B cell (primary cell): ENCODE measurements around the gene NTRK3. TPM values are rescaled to one million over a fixed set of nuclear protein-coding genes. Genes with fewer than 3 reads are reported as not detected.

Source experiments
- ATAC-seq: fragments of 200-7000 bp; cut with Tn5 transposase; one replicate; pipeline ENCODE4 v1.10.0; 2021; ENCODE audit warnings: low read depth, mild to moderate bottlenecking, moderate number of reproducible peaks, moderate library complexity
- CTCF ChIA-PET: fragments of 350-600 bp; sonication (Branson Sonifier 250); formaldehyde crosslinking; loops from one replicate; lab custom pipeline; 2021; ENCODE audit warnings: antibody characterized with exemption, inconsistent platforms; lab: Charles Lee
- POLR2A ChIA-PET: fragments of 350-600 bp; sonication (Branson Sonifier 250); formaldehyde crosslinking; loops from one replicate; lab custom pipeline; 2021; ENCODE audit warnings: antibody characterized with exemption; lab: Charles Lee
- DNase-seq: peaks from one replicate; pipeline ENCODE4 v3.0.0; 2013
- H2AFZ ChIP-seq: 2 replicates; pipeline ENCODE4 v1.6.1; 2012; ENCODE audit warnings: mild to moderate bottlenecking, low read depth, low read length; ENCODE audit not compliant: insufficient read depth, poor library complexity, severe bottlenecking
- H3K27ac ChIP-seq, 2 donors: 1 replicate in 1 of 2; 2 replicates in 1 of 2; pipeline ENCODE4 v1.5.1; 2012 to 2013; ENCODE audit warnings: low read length in 2 of 2, mild to moderate bottlenecking in 2 of 2, moderate library complexity in 1 of 2
- H3K27me3 ChIP-seq, 4 experiments: fragments of 200-600 bp in 1 of 4; sonication (generic) in 1 of 4; replicated peaks in 1 of 4; 1 replicate in 2 of 4; 2 replicates in 2 of 4; pipeline versions ENCODE4 v1.6.1 to v1.7.0; 2013 to 2016; ENCODE audit warnings: low read length in 3 of 4, mild to moderate bottlenecking in 2 of 4, mixed read lengths in 1 of 4, moderate library complexity in 1 of 4; ENCODE audit not compliant: insufficient read depth in 4 of 4, control insufficient read depth in 3 of 4; ENCODE audit errors: control extremely low read depth in 1 of 4
- H3K36me3 ChIP-seq, 2 experiments: replicated peaks in 1 of 2; 1 replicate in 1 of 2; 2 replicates in 1 of 2; pipeline versions ENCODE4 v1.6.1 to v1.7.1; 2013; ENCODE audit warnings: low read length in 1 of 2; ENCODE audit not compliant: insufficient read depth in 2 of 2, control insufficient read depth in 1 of 2; ENCODE audit errors: control extremely low read depth in 1 of 2, extremely low read depth in 1 of 2
- H3K4me1 ChIP-seq, 2 donors: fragments of 200-600 bp in 1 of 2; sonication (generic) in 1 of 2; 1 replicate in 1 of 2; 2 replicates in 1 of 2; pipeline versions ENCODE4 v1.5.1 to v1.6.1; 2013 to 2017; ENCODE audit warnings: low read length in 2 of 2; ENCODE audit not compliant: control insufficient read depth in 2 of 2, insufficient read depth in 2 of 2
- H3K4me2 ChIP-seq: replicated peaks from 2 replicates; pipeline ENCODE3; 2012; ENCODE audit warnings: mild to moderate bottlenecking, low read depth, low read length; ENCODE audit not compliant: poor library complexity, severe bottlenecking
- H3K4me3 ChIP-seq, 5 experiments: fragments of 200-600 bp in 1 of 5; sonication (generic) in 1 of 5; 1 replicate in 3 of 5; 2 replicates in 2 of 5; pipeline versions ENCODE4 v1.5.1 to v1.7.0; 2011 to 2016; ENCODE audit warnings: low read length in 4 of 5, mild to moderate bottlenecking in 4 of 5, low read depth in 2 of 5, control low read depth in 1 of 5, moderate library complexity in 1 of 5; ENCODE audit not compliant: insufficient read depth in 1 of 5; ENCODE audit errors: control extremely low read depth in 1 of 5, extremely low read depth in 1 of 5
- H3K79me2 ChIP-seq: fragments of 200-600 bp; sonication (generic); one replicate; pipeline ENCODE4 v1.6.0; 2016; ENCODE audit warnings: low read length; ENCODE audit not compliant: control insufficient read depth, insufficient read depth
- H3K9ac ChIP-seq: fragments of 200-600 bp; sonication (generic); 2 replicates; pipeline ENCODE4 v1.6.1; 2017; ENCODE audit warnings: mild to moderate bottlenecking, low read length, moderate library complexity
- H3K9me3 ChIP-seq, 3 donors: one replicate each; pipeline versions ENCODE4 v1.6.1 to v1.7.1; 2013; ENCODE audit warnings: low read length in 2 of 3; ENCODE audit not compliant: control insufficient read depth in 2 of 3, insufficient read depth in 1 of 3; ENCODE audit errors: control extremely low read depth in 1 of 3
- H4K20me1 ChIP-seq: 2 replicates; pipeline ENCODE4 v1.6.0; 2012; ENCODE audit warnings: mild to moderate bottlenecking, low read length; ENCODE audit not compliant: insufficient read depth, control insufficient read depth, poor library complexity, severe bottlenecking
- H3K27ac Mint-ChIP-seq: one replicate; pipeline ENCODE4 v1.8.0; 2021; ENCODE audit warnings: mixed read lengths
- H3K27me3 Mint-ChIP-seq: one replicate; pipeline ENCODE4 v1.8.0; 2021; ENCODE audit warnings: mixed read lengths
- H3K4me1 Mint-ChIP-seq: one replicate; pipeline ENCODE4 v1.8.0; 2021; ENCODE audit warnings: mixed read lengths
- H3K4me3 Mint-ChIP-seq: one replicate; pipeline ENCODE4 v1.8.0; 2021; ENCODE audit warnings: mixed read lengths
- H3K9me3 Mint-ChIP-seq: one replicate; pipeline ENCODE4 v1.8.0; 2022; ENCODE audit warnings: mixed read lengths; ENCODE audit not compliant: insufficient read depth
- CTCF ChIP-seq: fragments of 200-600 bp; IDR thresholded peaks from one replicate; pipeline ENCODE4 v1.8.0; 2022; ENCODE audit warnings: antibody characterized with exemption, mild to moderate bottlenecking
- EZH2 ChIP-seq: IDR thresholded peaks from 2 replicates; pipeline ENCODE4 v1.6.1; 2012; ENCODE audit warnings: borderline replicate concordance, low read depth, mild to moderate bottlenecking, moderate library complexity, low read length; ENCODE audit not compliant: insufficient read depth, poor library complexity, severe bottlenecking
- WGBS: methylation state at CpG from one replicate; pipeline ENCODE4 v1.1.5; 2013; ENCODE audit warnings: missing lambda C conversion rate; ENCODE audit not compliant: insufficient coverage; 5-methylcytosine and 5-hydroxymethylcytosine counted together
- intact Hi-C: fragments of 100-400 bp; cut with micrococcal nuclease; formaldehyde crosslinking; loops from one replicate; pipeline ENCODE4 v1.10.0; 2022
- polyA plus RNA-seq: library from polyadenylated mRNA; depleted of rRNA; stranded (reverse); fragments of >200 nt; gene quantifications from 2 replicates; pipeline ENCODE4 v1.2.3, GENCODE V29; 2012
- total RNA-seq, 2 donors: library from RNA; stranded (reverse); fragments of 120-200 nt in 1 of 2; gene quantifications; 1 replicate in 1 of 2; 2 replicates in 1 of 2; pipeline versions ENCODE4 v1.2.3 to v1.2.4, GENCODE V29; 2013 to 2022

The NTRK3 gene
- total and polyA plus RNA-seq, 2 donors (not counting 1 experiment from before 2014, with no cell fraction given): not detected

GRCh38 chr15:87962428-87962827 is 294.1 kb downstream of the NTRK3 start:
- no peaks in the 10 kb centered on the region for H4K20me1 ChIP-seq
- Mint-ChIP-seq H3K4me1 (no peaks in the 10 kb centered on the region), H3K27ac (no peak overlapping the region), H3K27me3 (no peaks in the 10 kb centered on the region), H3K9me3 (no peaks in the 10 kb centered on the region), H3K4me3 (no peak overlapping the region)
- no peak overlapping the region for H2AFZ ChIP-seq
- H3K36me3 ChIP-seq: no peaks in the 10 kb centered on the region
- no peak for TF ChIP-seq EZH2
- TF ChIP-seq CTCF: no peak
- no peaks in the 10 kb centered on the region for H3K27me3 ChIP-seq
- no peaks in the 10 kb centered on the region for H3K4me1 ChIP-seq
- WGBS: 15% methylated on average over 4 of the region's 4 CpGs
- no peaks in the 10 kb centered on the region for H3K9me3 ChIP-seq
- no peak overlapping the region for H3K4me3 ChIP-seq
- no peak for DNase-seq
- no peaks in the 10 kb centered on the region for H3K79me2 ChIP-seq
- H3K9ac ChIP-seq: no peak overlapping the region
- intact Hi-C loops: no loop called here
- H3K4me2 ChIP-seq: no peak overlapping the region
- no peak overlapping the region for H3K27ac ChIP-seq
- ChIA-PET CTCF (no interaction called here), POLR2A (no interaction called here)
- ATAC-seq: no peak

- H2AFZ ChIP-seq: no peak overlapping the region
- H3K9ac ChIP-seq: no peak overlapping the region
- Mint-ChIP-seq H3K9me3 (no peaks in the 10 kb centered on the region), H3K27me3 (no peaks in the 10 kb centered on the region), H3K4me3 (no peak overlapping the region), H3K4me1 (no peaks in the 10 kb centered on the region), H3K27ac (no peak overlapping the region)
- no peaks in the 10 kb centered on the region for H3K36me3 ChIP-seq
- CTCF ChIA-PET: no interaction called here
- intact Hi-C loops: no loop called here
- H3K79me2 ChIP-seq: no peaks in the 10 kb centered on the region
- H3K4me1 ChIP-seq: no peaks in the 10 kb centered on the region
- ATAC-seq (no peak), DNase-seq (no peak)
- no peak overlapping the region for H3K4me2 ChIP-seq
- TF ChIP-seq CTCF: no peak
- TF ChIP-seq EZH2: no peak
- 79% methylated on average over 1 of the region's 2 CpGs for WGBS
- POLR2A ChIA-PET: no interaction called here
- H3K27ac ChIP-seq: no peak overlapping the region
- H3K27me3 ChIP-seq: no peaks in the 10 kb centered on the region
- no peaks in the 10 kb centered on the region for H3K9me3 ChIP-seq
- no peak overlapping the region for H3K4me3 ChIP-seq
- H4K20me1 ChIP-seq: no peaks in the 10 kb centered on the region
Measured at GRCh38 chr15:87961851-87962420, 294.6 kb downstream of the NTRK3 start.
